ENCODE data around the gene ARHGEF28. TPM values are rescaled to one million over a fixed set of nuclear protein-coding genes. Genes with fewer than 3 reads are reported as not detected.

The ARHGEF28 gene
- total RNA-seq, 1 donor from 2014 or later: 44.9 TPM

DNA sequence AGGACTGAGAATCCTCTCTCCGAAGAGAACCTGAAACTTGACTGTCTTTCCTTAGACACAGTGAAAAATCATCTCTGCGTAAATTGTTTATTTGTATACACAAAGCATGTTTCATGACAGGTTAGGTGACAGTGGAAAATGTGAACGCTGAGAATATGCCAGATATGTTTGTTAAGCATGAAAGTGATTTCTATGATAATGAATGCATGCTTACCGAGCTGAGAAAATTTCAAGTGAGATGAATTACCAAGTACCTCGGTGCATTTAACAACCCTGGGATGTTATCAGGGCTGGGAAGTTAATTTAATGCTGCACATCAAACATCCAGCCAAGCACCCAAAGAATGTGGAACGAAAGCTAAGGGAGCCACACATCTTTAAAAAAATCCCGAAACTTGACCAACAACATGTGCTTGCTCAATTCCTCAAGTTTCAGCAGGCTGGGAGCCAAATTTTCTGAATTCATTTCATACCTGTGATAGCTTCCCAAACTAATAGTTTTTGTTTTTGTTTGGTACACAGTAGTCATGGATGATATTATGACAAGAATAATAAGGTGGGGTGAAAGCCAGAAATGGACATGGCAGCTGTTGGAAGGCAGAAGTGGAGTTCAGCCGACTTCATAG is 336.9 kb downstream of the ARHGEF28 start:
- Mint-ChIP-seq H3K36me3 (ENCODE audit: unreplicated experiment) (no peaks in the 10 kb centered on the region), H3K9me3 (ENCODE audit: unreplicated experiment) (no peaks in the 10 kb centered on the region), H3K4me1 (ENCODE audit: unreplicated experiment) (no peaks in the 10 kb centered on the region), H3K27me3 (ENCODE audit: unreplicated experiment) (no peaks in the 10 kb centered on the region), H3K27ac (ENCODE audit: unreplicated experiment) (no peak overlapping the region), H3K4me3 (ENCODE audit: unreplicated experiment) (no peak overlapping the region)
- DNase-seq (ENCODE audit: extremely low spot score, unreplicated experiment): no peak
- no peak for TF ChIP-seq CTCF (IDR thresholded peaks at IDR 0.05)

- H3K36me3 Mint-ChIP-seq (ENCODE audit: unreplicated experiment): no peaks in the 10 kb centered on the region
- H3K4me3 Mint-ChIP-seq (ENCODE audit: unreplicated experiment): no peak overlapping the region
- no peaks in the 10 kb centered on the region for H3K27me3 Mint-ChIP-seq (ENCODE audit: unreplicated experiment)
- DNase-seq (ENCODE audit: extremely low spot score, unreplicated experiment): no peak
- no peaks in the 10 kb centered on the region for H3K4me1 Mint-ChIP-seq (ENCODE audit: unreplicated experiment)
- H3K9me3 Mint-ChIP-seq (ENCODE audit: unreplicated experiment): no peaks in the 10 kb centered on the region
- TF ChIP-seq CTCF (IDR thresholded peaks at IDR 0.05): no peak
- no peak overlapping the region for H3K27ac Mint-ChIP-seq (ENCODE audit: unreplicated experiment)
Observed at GRCh38 chr5:73964352-73964865, 338.4 kb downstream of the ARHGEF28 start.

- Mint-ChIP-seq H3K4me3 (ENCODE audit: unreplicated experiment) (no peak overlapping the region), H3K9me3 (ENCODE audit: unreplicated experiment) (no peaks in the 10 kb centered on the region), H3K36me3 (ENCODE audit: unreplicated experiment) (no peaks in the 10 kb centered on the region), H3K4me1 (ENCODE audit: unreplicated experiment) (no peaks in the 10 kb centered on the region), H3K27ac (ENCODE audit: unreplicated experiment) (no peak overlapping the region), H3K27me3 (ENCODE audit: unreplicated experiment) (no peaks in the 10 kb centered on the region)
- DNase-seq (ENCODE audit: extremely low spot score, unreplicated experiment): no peak
- TF ChIP-seq CTCF (IDR thresholded peaks at IDR 0.05): no peak
Observed at GRCh38 chr5:73966451-73966850, 340.5 kb downstream of the ARHGEF28 start.

DNA sequence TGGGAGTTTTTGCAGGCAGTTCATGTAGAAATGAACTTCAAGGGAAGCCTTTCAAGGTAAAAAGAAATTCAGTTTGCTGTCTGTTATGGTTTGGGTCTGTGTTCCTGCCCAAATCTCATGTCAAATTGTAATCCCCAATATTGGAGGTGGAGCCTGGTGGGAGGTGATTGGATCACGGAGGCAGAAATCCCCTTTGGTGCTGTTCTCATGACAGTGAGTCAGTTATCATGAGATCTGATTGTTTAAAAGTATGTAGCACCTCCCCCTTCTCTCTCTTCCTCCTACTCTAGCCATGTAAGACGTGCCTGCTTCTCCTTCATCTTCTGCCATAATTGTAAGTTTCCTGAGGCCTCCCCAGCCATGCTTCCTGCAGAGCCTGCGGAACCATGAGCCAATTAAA is 341.4 kb downstream of the ARHGEF28 start:
- Mint-ChIP-seq H3K9me3 (ENCODE audit: unreplicated experiment) (no peaks in the 10 kb centered on the region), H3K27me3 (ENCODE audit: unreplicated experiment) (no peaks in the 10 kb centered on the region), H3K4me1 (ENCODE audit: unreplicated experiment) (no peaks in the 10 kb centered on the region), H3K27ac (ENCODE audit: unreplicated experiment) (no peak overlapping the region), H3K4me3 (ENCODE audit: unreplicated experiment) (no peak overlapping the region), H3K36me3 (ENCODE audit: unreplicated experiment) (no peaks in the 10 kb centered on the region)
- DNase-seq (ENCODE audit: extremely low spot score, unreplicated experiment): no peak
- TF ChIP-seq CTCF (IDR thresholded peaks at IDR 0.05): no peak

- Mint-ChIP-seq H3K27me3 (ENCODE audit: unreplicated experiment) (no peaks in the 10 kb centered on the region), H3K9me3 (ENCODE audit: unreplicated experiment) (no peaks in the 10 kb centered on the region), H3K4me3 (ENCODE audit: unreplicated experiment) (no peak overlapping the region), H3K36me3 (ENCODE audit: unreplicated experiment) (no peaks in the 10 kb centered on the region), H3K4me1 (ENCODE audit: unreplicated experiment) (no peaks in the 10 kb centered on the region), H3K27ac (ENCODE audit: unreplicated experiment) (no peak overlapping the region)
- no peak for DNase-seq (ENCODE audit: extremely low spot score, unreplicated experiment)
- no peak for TF ChIP-seq CTCF (IDR thresholded peaks at IDR 0.05)
Observed at GRCh38 chr5:73968246-73968645, 342.2 kb downstream of the ARHGEF28 start.

All from osteocyte (in vitro differentiated cells).